HepG2 (cell line): ENCODE results near the gene DIPK1B. TPM values are rescaled to one million over a fixed set of nuclear protein-coding genes. Genes with fewer than 3 reads are reported as not detected.

Experiments used
- ATAC-seq: fragments of 200-7000 bp; cut with Tn5 transposase; 3 replicates; pipeline ENCODE4 v1.9.1; 2020; ENCODE audit warnings: mild to moderate bottlenecking, moderate library complexity
- BruUV-seq: library from RNA; stranded (reverse); fragments of 400-500 nt; replicated peaks from 2 replicates; lab custom pipeline; 2021; lab: Mats Ljungman, UMichigan
- CTCF ChIA-PET: fragments of 300-600 bp; formaldehyde crosslinking; extraction: SDS; loops from one replicate; lab custom pipeline; 2021; ENCODE audit warnings: low total read pairs, inconsistent platforms, low intra/inter-chr PET ratio; lab: Yijun Ruan, JAX
- POLR2A ChIA-PET: fragments of 350-600 bp; sonication (Branson Sonifier 250); formaldehyde crosslinking; loops from one replicate; lab custom pipeline; 2020; ENCODE audit warnings: antibody characterized with exemption, inconsistent platforms; lab: Yijun Ruan, JAX
- DNase-seq: peaks from one replicate; pipeline ENCODE4 v3.0.0-alpha.2; 2015; ENCODE audit warnings: low spot score
- FAIRE-seq: peaks from 3 replicates; lab custom pipeline; 2011; peaks lifted over from hg19 to GRCh38; lab: Jason Lieb, UNC
- H2AFZ ChIP-seq: one replicate; pipeline ENCODE4 v1.6.1; 2011; ENCODE audit warnings: low read length, inconsistent platforms
- H3K27ac ChIP-seq: fragments of 300-600 bp; 3 replicates; pipeline ENCODE4 v1.8.0; 2011; ENCODE audit warnings: mixed run types, mild to moderate bottlenecking, mixed read lengths, low read length, inconsistent platforms; ENCODE audit not compliant: insufficient read depth; ENCODE audit errors: extremely low read length
- H3K27me3 ChIP-seq, 2 experiments: fragments of 200-600 bp in 1 of 2; 2 replicates in 1 of 2; 3 replicates in 1 of 2; pipeline versions ENCODE4 v1.6.0 to v1.8.0; 2011; ENCODE audit warnings: low read length in 2 of 2, mild to moderate bottlenecking in 2 of 2, moderate library complexity in 2 of 2, inconsistent platforms in 1 of 2; ENCODE audit not compliant: insufficient read depth in 2 of 2, control insufficient read depth in 1 of 2
- H3K36me3 ChIP-seq, 2 experiments: fragments of 200-600 bp in 1 of 2; replicated peaks in 1 of 2; 2 replicates in 1 of 2; 3 replicates in 1 of 2; pipeline versions ENCODE4 v1.5.1 to v1.8.0; 2011; ENCODE audit warnings: low read length in 2 of 2, inconsistent platforms in 1 of 2; ENCODE audit not compliant: insufficient read depth in 2 of 2, control insufficient read depth in 1 of 2
- H3K4me1 ChIP-seq: 2 replicates; pipeline ENCODE4 v1.5.1; 2012; ENCODE audit warnings: low read length, inconsistent platforms; ENCODE audit not compliant: insufficient read depth
- H3K4me2 ChIP-seq: 2 replicates; pipeline ENCODE4 v1.6.0; 2011; ENCODE audit warnings: low read depth, low read length, inconsistent platforms
- H3K4me3 ChIP-seq, 3 experiments: fragments of 200-600 bp in 1 of 3; sonication (generic), shearing (Covaris generic) in 1 of 3; replicated peaks in 1 of 3; 2 replicates each; pipeline ENCODE4 v1.5.1; 2011 to 2016; ENCODE audit warnings: low read length in 3 of 3, inconsistent platforms in 2 of 3, low read depth in 2 of 3, mild to moderate bottlenecking in 2 of 3, control low read depth in 1 of 3, mixed read lengths in 1 of 3; ENCODE audit not compliant: insufficient read depth in 1 of 3
- H3K79me2 ChIP-seq: one replicate; pipeline ENCODE4 v1.6.1; 2011; ENCODE audit warnings: low read length, inconsistent platforms; ENCODE audit not compliant: insufficient read depth
- H3K9ac ChIP-seq: 2 replicates; pipeline ENCODE4 v1.6.0; 2011; ENCODE audit warnings: mild to moderate bottlenecking, low read depth, low read length, inconsistent platforms; ENCODE audit not compliant: insufficient read depth
- H3K9me3 ChIP-seq: 2 replicates; pipeline ENCODE4 v1.5.1; 2012; ENCODE audit warnings: mild to moderate bottlenecking, low read length
- H4K20me1 ChIP-seq: 2 replicates; pipeline ENCODE4 v1.6.0; 2011; ENCODE audit warnings: inconsistent platforms, mild to moderate bottlenecking, low read length, moderate library complexity; ENCODE audit not compliant: insufficient read depth
- GABPB1 ChIP-seq: IDR thresholded peaks from 2 replicates; pipeline ENCODE4 v1.6.1; 2016; ENCODE audit warnings: mild to moderate bottlenecking, missing genetic modification reagents, moderate library complexity, missing compliant biosample characterization
- HNRNPH1 ChIP-seq: fragments of 200-400 bp; formaldehyde crosslinking; optimal IDR thresholded peaks from 2 replicates; pipeline ENCODE3; 2017; ENCODE audit warnings: mild to moderate bottlenecking, low read depth, low read length
- RBFOX2 ChIP-seq: fragments of 200-400 bp; formaldehyde crosslinking; IDR thresholded peaks from 2 replicates; pipeline ENCODE4 v1.6.1; 2017; ENCODE audit warnings: low read depth, mild to moderate bottlenecking, low read length
- RFXANK ChIP-seq: IDR thresholded peaks from 2 replicates; pipeline ENCODE4 v1.6.1; 2016
- SNAPC5 ChIP-seq: sonication (generic); formaldehyde crosslinking; IDR thresholded peaks from 2 replicates; pipeline ENCODE4 v1.8.1; 2023; ENCODE audit warnings: mild to moderate bottlenecking, missing genetic modification reagents, borderline replicate concordance
- TSC22D2 ChIP-seq: sonication (generic); formaldehyde crosslinking; IDR thresholded peaks from 2 replicates; pipeline ENCODE4 v1.5.1; 2020; ENCODE audit warnings: missing genetic modification reagents, mild to moderate bottlenecking, borderline replicate concordance
- ZNF276 ChIP-seq: sonication (generic); formaldehyde crosslinking; IDR thresholded peaks from 2 replicates; pipeline ENCODE4 v1.4.0; 2020; ENCODE audit warnings: mild to moderate bottlenecking, low read depth, missing genetic modification reagents
- ZNF333 ChIP-seq: sonication (generic); formaldehyde crosslinking; IDR thresholded peaks from 2 replicates; pipeline ENCODE4 v1.4.0; 2020; ENCODE audit warnings: mild to moderate bottlenecking, missing genetic modification reagents, borderline replicate concordance
- WGBS: methylation state at CpG from one replicate; pipeline ENCODE4 v1.1.6; 2017; ENCODE audit warnings: low lambda C conversion rate; 5-methylcytosine and 5-hydroxymethylcytosine counted together
- in situ Hi-C: cut with HindIII; loops from 2 replicates; pipeline ENCODE4 v1.10.0; 2017; ENCODE audit warnings: low pct_unique_long_range_greater_than_20kb; ENCODE audit not compliant: extremely low pct_ligation_motif_present
- intact Hi-C: fragments of 100-400 bp; cut with micrococcal nuclease; formaldehyde crosslinking; loops from one replicate; pipeline ENCODE4 v1.10.0; 2022; ENCODE audit not compliant: unreplicated experiment
- polyA plus RNA-seq, 8 experiments: library from polyadenylated mRNA; depleted of rRNA in 3 of 8; stranded (reverse) in 7 of 8; unstranded in 1 of 8; fragments of >200 nt; fragmentation: Illumina TruSeq in 4 of 8; extraction: Trizol in 4 of 8; gene quantifications; 2 replicates each; pipeline versions ENCODE4 v1.2.1 to v1.2.3, GENCODE V29; 2011 to 2016; ENCODE audit warnings: low read depth in 4 of 8, missing spikeins in 1 of 8, mixed read lengths in 1 of 8; ENCODE audit not compliant: insufficient read depth in 1 of 8
- total RNA-seq, 5 experiments: library from RNA; depleted of rRNA; stranded (reverse); fragments of >200 nt; fragmentation: Illumina TruSeq; extraction: Trizol; gene quantifications; 2 replicates each; pipeline ENCODE4 v1.2.3, GENCODE V29; 2016; ENCODE audit warnings: low read depth in 1 of 5

Gene DIPK1B
- total and polyA plus RNA-seq, 2 of the 13 experiments (the other 11 are each of a cell fraction or from before 2014, with no cell fraction given), result 0.18 to 3.9 TPM

- Histone ChIP-seq H3K4me3 (no peak overlapping the region), H3K27me3 (peaks cover 15 to 60% of the 10 kb centered on the region in 2 experiments; a peak in 3 of 5 replicates), H3K36me3 (no peaks in the 10 kb centered on the region), H2AFZ (no peak overlapping the region), H3K9ac (no peak overlapping the region), H3K4me2 (no peak overlapping the region), H4K20me1 (no peaks in the 10 kb centered on the region), H3K9me3 (no peaks in the 10 kb centered on the region), H3K79me2 (no peaks in the 10 kb centered on the region), H3K4me1 (peaks cover 29% of the 10 kb centered on the region), H3K27ac (no peak overlapping the region)
- ATAC-seq (no peak), DNase-seq (no peak), FAIRE-seq (no peak)
- no TSS peak for BruUV-seq
- TF ChIP-seq TSC22D2 (CRISPR knock-in tag) (no peak), ZNF333 (CRISPR knock-in tag) (no peak), RFXANK (CRISPR knock-in tag) (no peak), ZNF276 (CRISPR knock-in tag) (no peak), HNRNPH1 (no peak), RBFOX2 (no peak), GABPB1 (CRISPR knock-in tag) (no peak), SNAPC5 (no peak)
- POLR2A ChIA-PET, result no interaction called here
- intact Hi-C loops, result no loop called here
- 15% methylated on average over 7 of the region's 7 CpGs for WGBS
- CTCF ChIA-PET, result no interaction called here
- in situ Hi-C loops, result no loop called here
These were observed 1.8 kb upstream of the DIPK1B start for GRCh38 chr9:136710543-136710942.
